ENCODE measurements around the gene RBM4B.

GRCh38 chr11:66686100-66686785 lies 8.6 kb upstream of the RBM4B start:
- TF ChIP-seq ZFP3 (CRISPR knock-in tag; IDR thresholded peaks at IDR 0.05) = no peak
- TF ChIP-seq ZNF8 (CRISPR knock-in tag; IDR thresholded peaks at IDR 0.05) = no peak
- TF ChIP-seq PATZ1 (CRISPR knock-in tag; IDR thresholded peaks at IDR 0.05; ENCODE audit: borderline replicate concordance) = no peak
- TF ChIP-seq RARB (CRISPR knock-in tag; IDR thresholded peaks at IDR 0.05) = no peak
- no peak for TF ChIP-seq OSR1 (CRISPR knock-in tag; IDR thresholded peaks at IDR 0.05)
- TF ChIP-seq GLIS3 (CRISPR knock-in tag; IDR thresholded peaks at IDR 0.05) = no peak
- no peak for TF ChIP-seq ARNTL (CRISPR knock-in tag; IDR thresholded peaks at IDR 0.05; ENCODE audit: borderline replicate concordance, low read depth)
- no peak for TF ChIP-seq CSDC2 (CRISPR knock-in tag; IDR thresholded peaks at IDR 0.05)
- TF ChIP-seq BACH2 (CRISPR knock-in tag; IDR thresholded peaks at IDR 0.05; ENCODE audit: borderline replicate concordance) = no peak
- TF ChIP-seq ISL1 (CRISPR knock-in tag; IDR thresholded peaks at IDR 0.05) = no peak
- TF ChIP-seq CREB5 (CRISPR knock-in tag; IDR thresholded peaks at IDR 0.05; ENCODE audit: low read depth) = no peak
- TF ChIP-seq SNAI2 (CRISPR knock-in tag; IDR thresholded peaks at IDR 0.05) = no peak

All from SK-N-SH treated with all-trans-retinoic acid at 6 μM for 48 hours (cell line).